ENCODE measurements around the gene SLC25A51. TPM values are rescaled to one million over a fixed set of nuclear protein-coding genes. Genes with fewer than 3 reads are reported as not detected.

SLC25A51 gene
- total and polyA plus RNA-seq, 4 donors: 3.8 to 24.4 (median 9.1) TPM

GRCh38 chr9:37905776-37906175, 1.8 kb upstream of the SLC25A51 start:
- TF ChIP-seq SP1 (IDR thresholded peaks at IDR 0.05) (no peak), EGR1 (IDR thresholded peaks at IDR 0.05; ENCODE audit: low read depth in 2 of 2) (no peak)
- 95% methylated on average over 4 of the region's 4 CpGs for WGBS
- H3K9me3 ChIP-seq (ENCODE audit: control insufficient read depth in 4 of 4, low read length in 3 of 4): no peaks in the 10 kb centered on the region
- peaks cover 10 to 31% (median 20%) of the 10 kb centered on the region in 4 donors for H3K4me1 ChIP-seq (ENCODE audit: control insufficient read depth in 4 of 4, insufficient read depth in 4 of 4, low read length in 3 of 4)
- H3K36me3 ChIP-seq (ENCODE audit: control insufficient read depth in 4 of 4, insufficient read depth in 3 of 4, low read depth in 1 of 4, low read length in 3 of 4): no peaks in the 10 kb centered on the region
- DNase-seq (ENCODE audit: low spot score): no peak
- no peaks in the 10 kb centered on the region for H3K27me3 ChIP-seq (ENCODE audit: control insufficient read depth in 4 of 4, insufficient read depth in 4 of 4, low read length in 3 of 4)
- no peak overlapping the region for H3K9ac ChIP-seq (ENCODE audit: low read depth in 1 of 2, low read length in 2 of 2)
- H3K27ac ChIP-seq (ENCODE audit: low read depth in 1 of 2, low read length in 2 of 2): no peak overlapping the region
- no peak overlapping the region for H3K4me3 ChIP-seq (ENCODE audit: low read depth in 1 of 3, low read length in 3 of 3)

- no peak overlapping the region for H3K27ac ChIP-seq (ENCODE audit: low read depth in 1 of 2, low read length in 2 of 2)
- DNase-seq (ENCODE audit: low spot score): no peak
- H3K36me3 ChIP-seq (ENCODE audit: control insufficient read depth in 4 of 4, insufficient read depth in 3 of 4, low read depth in 1 of 4, low read length in 3 of 4): no peaks in the 10 kb centered on the region
- H3K9me3 ChIP-seq (ENCODE audit: control insufficient read depth in 4 of 4, low read length in 3 of 4): no peaks in the 10 kb centered on the region
- WGBS: 86% methylated on average over 10 of the region's 10 CpGs
- no peaks in the 10 kb centered on the region for H3K27me3 ChIP-seq (ENCODE audit: control insufficient read depth in 4 of 4, insufficient read depth in 4 of 4, low read length in 3 of 4)
- H3K9ac ChIP-seq (ENCODE audit: low read depth in 1 of 2, low read length in 2 of 2): no peak overlapping the region
- TF ChIP-seq RXRA (IDR thresholded peaks at IDR 0.05): no peak
- TF ChIP-seq SP1 (IDR thresholded peaks at IDR 0.05): no peak
- no peak for TF ChIP-seq FOXA2 (IDR thresholded peaks at IDR 0.05)
- no peak for TF ChIP-seq CTCF (IDR thresholded peaks at IDR 0.05; ENCODE audit: low read depth, low read length, missing input control)
- no peak for TF ChIP-seq TAF1 (conservative IDR thresholded peaks at IDR 0.05)
- no peak overlapping the region for H3K4me3 ChIP-seq (ENCODE audit: low read depth in 1 of 3, low read length in 3 of 3)
- H3K4me1 ChIP-seq (ENCODE audit: control insufficient read depth in 4 of 4, insufficient read depth in 4 of 4, low read length in 3 of 4): peaks cover 10 to 31% (median 20%) of the 10 kb centered on the region in 4 donors
Observed at GRCh38 chr9:37905131-37905505, 1.2 kb upstream of the SLC25A51 start.

- peak overlapping the region; percentile 44 to 91 for H3K27ac ChIP-seq (ENCODE audit: low read depth in 1 of 2, low read length in 2 of 2)
- H3K9ac ChIP-seq (ENCODE audit: low read depth in 1 of 2, low read length in 2 of 2): peak overlapping the region; percentile 24 to 57
- WGBS: 32% methylated on average over 36 of the region's 36 CpGs
- peak; percentile 55 for DNase-seq (ENCODE audit: low spot score)
- no peaks in the 10 kb centered on the region for H3K36me3 ChIP-seq (ENCODE audit: control insufficient read depth in 4 of 4, insufficient read depth in 3 of 4, low read depth in 1 of 4, low read length in 3 of 4)
- peaks cover 10 to 31% (median 20%) of the 10 kb centered on the region in 4 donors for H3K4me1 ChIP-seq (ENCODE audit: control insufficient read depth in 4 of 4, insufficient read depth in 4 of 4, low read length in 3 of 4)
- peak overlapping the region; percentile 62 to 96 (median 65) for H3K4me3 ChIP-seq (ENCODE audit: low read depth in 1 of 3, low read length in 3 of 3)
- TF ChIP-seq HNF4G (IDR thresholded peaks at IDR 0.05): no peak
- peak in 1 of 2 donors; percentile 9 for TF ChIP-seq HNF4A (conservative IDR thresholded peaks at IDR 0.05)
- H3K9me3 ChIP-seq (ENCODE audit: control insufficient read depth in 4 of 4, low read length in 3 of 4): no peaks in the 10 kb centered on the region
- H3K27me3 ChIP-seq (ENCODE audit: control insufficient read depth in 4 of 4, insufficient read depth in 4 of 4, low read length in 3 of 4): no peaks in the 10 kb centered on the region
Observed at GRCh38 chr9:37904445-37905130, 661 bp upstream of the SLC25A51 start.

GRCh38 chr9:37902796-37903646, 906 bp downstream of the SLC25A51 start:
- H3K36me3 ChIP-seq (ENCODE audit: control insufficient read depth in 4 of 4, insufficient read depth in 3 of 4, low read depth in 1 of 4, low read length in 3 of 4): peaks cover 0 to 9% (median 6%) of the 10 kb centered on the region in 4 donors
- peaks cover 5 to 19% (median 12%) of the 10 kb centered on the region in 4 donors for H3K4me1 ChIP-seq (ENCODE audit: control insufficient read depth in 4 of 4, insufficient read depth in 4 of 4, low read length in 3 of 4)
- DNase-seq (ENCODE audit: low spot score): peak; percentile 21

More at GRCh38 chr9:37902796-37903646, 906 bp downstream of the SLC25A51 start:
- 9% methylated on average over 17 of the region's 17 CpGs for WGBS
- H3K27ac ChIP-seq (ENCODE audit: low read depth in 1 of 2, low read length in 2 of 2): peak overlapping the region; percentile 44 to 91
- H3K9me3 ChIP-seq (ENCODE audit: control insufficient read depth in 4 of 4, low read length in 3 of 4): no peaks in the 10 kb centered on the region
- peak overlapping the region; percentile 1 to 57 for H3K9ac ChIP-seq (ENCODE audit: low read depth in 1 of 2, low read length in 2 of 2)
- TF ChIP-seq MAX (IDR thresholded peaks at IDR 0.05) (no peak), YY1 (IDR thresholded peaks at IDR 0.05) (peak; percentile 34)
- H3K27me3 ChIP-seq (ENCODE audit: control insufficient read depth in 4 of 4, insufficient read depth in 4 of 4, low read length in 3 of 4): no peaks in the 10 kb centered on the region
- peak overlapping the region; percentile 62 to 96 (median 65) for H3K4me3 ChIP-seq (ENCODE audit: low read depth in 1 of 3, low read length in 3 of 3)
